Measurements from ENCODE around the gene ANKRD52.

- TF ChIP-seq CTCF (IDR thresholded peaks at IDR 0.05; ENCODE audit: insufficient read depth, low read length, poor library complexity, severe bottlenecking) (no peak), EZH2phosphoT487 (conservative IDR thresholded peaks at IDR 0.05; ENCODE audit: low read length) (no peak)
Observed at GRCh38 chr12:56271031-56271430, 12.8 kb upstream of the ANKRD52 start.

All from SU-DHL-6 (cell line).